SK-N-SH (cell line): ENCODE data around the gene PPL.

Experiments
- CHD2 ChIP-seq: fragments of 150-350 bp; IDR thresholded peaks from 2 replicates; pipeline ENCODE4 v1.6.1; 2018; ENCODE audit warnings: low read length; ENCODE audit not compliant: partially characterized antibody
- CTCF ChIP-seq: fragments of 200-600 bp; sonication (generic); IDR thresholded peaks from 2 replicates; pipeline ENCODE4 v1.6.1; 2017; ENCODE audit warnings: antibody characterized with exemption, mild to moderate bottlenecking, moderate library complexity
- EP300 ChIP-seq, 2 experiments: IDR thresholded peaks; 2 replicates each; pipeline versions ENCODE4 v1.4.0 to v1.6.1; 2012; ENCODE audit warnings: borderline replicate concordance in 1 of 2, low read depth in 1 of 2, low read length in 1 of 2
- FOSL2 ChIP-seq: IDR thresholded peaks from 2 replicates; pipeline ENCODE4 v1.4.0; 2012; ENCODE audit warnings: low read depth, mild to moderate bottlenecking, moderate library complexity, borderline replicate concordance
- GABPA ChIP-seq: IDR thresholded peaks from 2 replicates; pipeline ENCODE4 v1.4.0; 2012; ENCODE audit warnings: low read depth, mild to moderate bottlenecking
- IRF3 ChIP-seq: fragments of 150-350 bp; IDR thresholded peaks from 2 replicates; pipeline ENCODE4 v1.6.1; 2016; ENCODE audit warnings: mild to moderate bottlenecking, low read depth, low read length
- JUND ChIP-seq: IDR thresholded peaks from 2 replicates; pipeline ENCODE4 v1.4.0; 2012
- POLR2AphosphoS5 ChIP-seq: IDR thresholded peaks from 2 replicates; pipeline ENCODE4 v1.6.1; 2012; ENCODE audit warnings: low read depth, low read length
- RAD21 ChIP-seq: IDR thresholded peaks from 2 replicates; pipeline ENCODE4 v1.6.1; 2012; ENCODE audit warnings: mild to moderate bottlenecking, low read length
- REST ChIP-seq: IDR thresholded peaks from 2 replicates; pipeline ENCODE4 v1.6.1; 2012; ENCODE audit warnings: mild to moderate bottlenecking, low read depth, low read length, moderate library complexity
- RFX5 ChIP-seq: IDR thresholded peaks from 2 replicates; pipeline ENCODE4 v1.6.1; 2012; ENCODE audit warnings: mild to moderate bottlenecking, improper control_type of control experiment, low read length
- TAF1 ChIP-seq: IDR thresholded peaks from 2 replicates; pipeline ENCODE4 v1.6.1; 2012; ENCODE audit warnings: low read depth, mild to moderate bottlenecking, low read length, moderate library complexity, borderline replicate concordance
- YY1 ChIP-seq: IDR thresholded peaks from 2 replicates; pipeline ENCODE4 v1.4.0; 2012; ENCODE audit warnings: low read depth, mild to moderate bottlenecking

- no peak for TF ChIP-seq RFX5
- TF ChIP-seq CTCF, result no peak
- no peak for TF ChIP-seq REST
- no peak for TF ChIP-seq POLR2AphosphoS5
- TF ChIP-seq IRF3, result no peak
- TF ChIP-seq TAF1, result no peak
- TF ChIP-seq EP300 (IDR thresholded peaks at IDR 0.05; ENCODE audit: borderline replicate concordance in 1 of 2, low read depth in 1 of 2, low read length in 1 of 2), result no peak
- TF ChIP-seq RAD21, result no peak
- TF ChIP-seq YY1, result no peak
- TF ChIP-seq GABPA, result no peak
- no peak for TF ChIP-seq CHD2
- TF ChIP-seq FOSL2, result no peak
- TF ChIP-seq JUND, result no peak
Observed at GRCh38 chr16:4859190-4859899, 77.6 kb downstream of the PPL start.
